Tibial nerve (tissue), 3 donors: ENCODE measurements around the gene DNAH3.

ENCODE experiments used
- CTCF ChIP-seq, 5 experiments: fragments of 200-600 bp in 3 of 5; fragments of 450-650 bp in 2 of 5; sonication (generic) in 3 of 5; IDR thresholded peaks; one replicate each; pipeline ENCODE4 v1.5.1; 2016 to 2019; ENCODE audit warnings: antibody characterized with exemption in 5 of 5, mild to moderate bottlenecking in 3 of 5, moderate library complexity in 2 of 5
- POLR2A ChIP-seq, 2 donors: fragments of 450-650 bp; IDR thresholded peaks; one replicate each; pipeline ENCODE4 v1.6.1; 2017; ENCODE audit warnings: antibody characterized with exemption in 2 of 2, mild to moderate bottlenecking in 2 of 2, moderate library complexity in 2 of 2

GRCh38 chr16:21175397-21175796 is 24.8 kb upstream of the DNAH3 start:
- no peak for TF ChIP-seq CTCF (IDR thresholded peaks at IDR 0.05)
- no peak for TF ChIP-seq POLR2A (IDR thresholded peaks at IDR 0.05)
